ENCODE data around the gene FAM163B.

FAM163B gene

DNA sequence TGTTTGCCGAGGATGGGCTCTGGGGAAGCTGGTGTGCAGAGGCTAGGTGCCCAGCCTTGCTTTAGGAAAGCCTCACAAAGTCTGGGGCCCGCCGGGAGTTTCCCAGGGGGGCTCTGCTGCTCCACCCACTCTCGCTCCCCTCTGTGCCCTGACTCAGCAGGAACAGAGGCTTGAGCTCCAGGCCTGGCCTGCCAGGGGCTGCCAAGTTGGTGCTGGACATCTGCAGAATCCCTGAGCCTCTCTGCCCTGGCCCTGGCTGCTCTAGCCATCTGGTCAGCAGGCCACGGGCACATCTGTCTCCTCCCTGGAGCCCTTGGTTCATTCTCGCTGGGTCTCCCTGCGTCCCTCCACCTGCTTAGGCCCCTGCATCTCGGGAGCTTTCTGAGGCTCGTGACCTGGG is 75.3 kb downstream of the FAM163B start:
- H3K9me3 ChIP-seq, result no peaks in the 10 kb centered on the region
- peak overlapping the region; percentile 58 for H3K4me3 ChIP-seq (ENCODE audit: low read depth, low read length)
- H3K4me1 ChIP-seq, result peaks cover 36% of the 10 kb centered on the region
- no peaks in the 10 kb centered on the region for H3K36me3 ChIP-seq
- TF ChIP-seq, protein P1, sequence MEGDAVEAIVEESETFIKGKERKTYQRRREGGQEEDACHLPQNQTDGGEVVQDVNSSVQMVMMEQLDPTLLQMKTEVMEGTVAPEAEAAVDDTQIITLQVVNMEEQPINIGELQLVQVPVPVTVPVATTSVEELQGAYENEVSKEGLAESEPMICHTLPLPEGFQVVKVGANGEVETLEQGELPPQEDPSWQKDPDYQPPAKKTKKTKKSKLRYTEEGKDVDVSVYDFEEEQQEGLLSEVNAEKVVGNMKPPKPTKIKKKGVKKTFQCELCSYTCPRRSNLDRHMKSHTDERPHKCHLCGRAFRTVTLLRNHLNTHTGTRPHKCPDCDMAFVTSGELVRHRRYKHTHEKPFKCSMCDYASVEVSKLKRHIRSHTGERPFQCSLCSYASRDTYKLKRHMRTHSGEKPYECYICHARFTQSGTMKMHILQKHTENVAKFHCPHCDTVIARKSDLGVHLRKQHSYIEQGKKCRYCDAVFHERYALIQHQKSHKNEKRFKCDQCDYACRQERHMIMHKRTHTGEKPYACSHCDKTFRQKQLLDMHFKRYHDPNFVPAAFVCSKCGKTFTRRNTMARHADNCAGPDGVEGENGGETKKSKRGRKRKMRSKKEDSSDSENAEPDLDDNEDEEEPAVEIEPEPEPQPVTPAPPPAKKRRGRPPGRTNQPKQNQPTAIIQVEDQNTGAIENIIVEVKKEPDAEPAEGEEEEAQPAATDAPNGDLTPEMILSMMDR (IDR thresholded peaks at IDR 0.05; ENCODE audit: low read depth, low read length), result no peak
- DNase-seq, result peak; percentile 56
- H3K27me3 ChIP-seq, result no peaks in the 10 kb centered on the region

DNA sequence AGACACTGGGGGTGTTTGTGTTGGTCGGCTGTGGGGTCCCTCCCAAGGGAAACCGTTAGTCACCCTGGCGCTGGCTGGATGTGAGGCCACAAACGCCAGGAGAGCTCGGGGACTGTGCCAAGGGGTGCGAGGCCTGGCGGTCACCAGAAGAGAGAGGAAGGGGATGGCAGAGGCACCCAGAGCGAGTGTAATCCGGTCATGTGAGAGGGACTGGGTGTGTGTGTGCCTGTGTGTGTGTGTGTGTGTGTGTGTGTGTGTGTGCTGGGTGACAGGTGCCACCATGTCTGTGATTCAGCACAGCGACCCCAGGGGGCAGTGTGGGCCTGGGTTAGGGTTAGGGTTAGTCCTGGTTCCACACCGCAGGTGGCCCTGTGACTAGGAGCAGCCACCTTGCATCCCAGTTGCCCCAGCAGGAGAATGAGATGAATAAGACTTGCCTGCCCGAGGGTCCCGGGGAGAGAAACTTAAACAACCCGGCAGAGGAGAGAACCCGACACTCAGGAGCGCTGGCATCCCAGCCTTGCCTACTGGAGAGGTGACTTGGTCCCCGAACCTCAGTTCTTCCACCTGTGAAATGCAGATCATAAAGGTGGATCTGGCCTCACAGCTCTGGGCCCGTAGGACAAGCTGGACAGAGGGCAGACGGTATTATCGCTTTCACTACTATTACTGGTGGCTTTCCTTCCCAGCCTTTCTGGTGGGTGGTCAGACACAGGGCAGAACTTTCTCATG is 76.1 kb downstream of the FAM163B start:
- Histone ChIP-seq H3K36me3 (no peaks in the 10 kb centered on the region), H3K4me1 (peaks cover 39% of the 10 kb centered on the region), H3K4me3 (ENCODE audit: low read depth, low read length) (no peak overlapping the region), H3K9me3 (no peaks in the 10 kb centered on the region), H3K27me3 (no peaks in the 10 kb centered on the region)
- TF ChIP-seq, protein P1 (IDR thresholded peaks at IDR 0.05; ENCODE audit: low read depth, low read length), result peak; percentile 85
- peak; percentile 90 for DNase-seq

DNA sequence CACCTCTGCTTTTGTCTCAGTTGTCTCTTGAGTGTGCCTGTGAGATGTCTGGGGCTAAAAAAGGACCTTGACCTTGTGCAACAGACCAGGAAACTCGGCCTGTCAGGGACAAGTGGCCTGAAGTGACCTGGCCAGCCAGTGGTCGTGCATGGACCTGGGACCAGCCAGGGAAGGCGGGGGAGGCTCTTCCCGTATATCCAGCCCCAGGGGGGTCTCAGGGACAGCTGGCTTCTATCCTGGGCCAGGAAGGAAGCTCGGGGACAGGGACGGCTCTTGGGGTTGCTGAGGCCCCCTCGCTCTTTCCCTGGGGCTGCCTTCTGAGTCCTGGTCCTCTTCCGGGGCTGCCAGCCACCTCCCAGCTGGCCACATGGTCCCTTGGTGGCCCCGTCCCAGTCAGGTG is 77.9 kb downstream of the FAM163B start:
- Histone ChIP-seq H3K27me3 (no peaks in the 10 kb centered on the region), H3K36me3 (no peaks in the 10 kb centered on the region), H3K9me3 (no peaks in the 10 kb centered on the region), H3K4me1 (peaks cover 52% of the 10 kb centered on the region), H3K4me3 (ENCODE audit: low read depth, low read length) (no peak overlapping the region)
- no peak for DNase-seq
- TF ChIP-seq, protein P1 (IDR thresholded peaks at IDR 0.05; ENCODE audit: low read depth, low read length), result no peak

DNA sequence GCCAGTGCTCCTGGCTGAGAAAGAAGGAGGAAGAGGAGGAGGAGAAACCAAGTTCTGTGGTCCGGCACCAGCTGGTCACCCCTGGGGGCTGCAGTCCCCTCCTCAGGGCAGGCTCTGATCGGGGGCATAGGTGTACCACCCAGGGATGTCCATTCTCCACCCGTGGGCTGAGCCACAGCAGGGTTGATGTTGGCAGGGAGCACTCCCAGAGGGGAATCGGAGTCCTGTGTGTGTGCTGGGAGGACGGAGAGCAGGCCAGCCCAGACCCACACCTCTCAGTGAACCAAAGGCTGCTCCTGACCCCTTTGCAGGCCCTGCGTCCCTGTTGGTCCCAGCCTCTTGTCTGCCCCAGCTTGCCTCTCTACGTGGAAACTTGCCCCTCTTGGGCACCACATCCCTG is 79.3 kb downstream of the FAM163B start:
- H3K27me3 ChIP-seq, result no peaks in the 10 kb centered on the region

DNA sequence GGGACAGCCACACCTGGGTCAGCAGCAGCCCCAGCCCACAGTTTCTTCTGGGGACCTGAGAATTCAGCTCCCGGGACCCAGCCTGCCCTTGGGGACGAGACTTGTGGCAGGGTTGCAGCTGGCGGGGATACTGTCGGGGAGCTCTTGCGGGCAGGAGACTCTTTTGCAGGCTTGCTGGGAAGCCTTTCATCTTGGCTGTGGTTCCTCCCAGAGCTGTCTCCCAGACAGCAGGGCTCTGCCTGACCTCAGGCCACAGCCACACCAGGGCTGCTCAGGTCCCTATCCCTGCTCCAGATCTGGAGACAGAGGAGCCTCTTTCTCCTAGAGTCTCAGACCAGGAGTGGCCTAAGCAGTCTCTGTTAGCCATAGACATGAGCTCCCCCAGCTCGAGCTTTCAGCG is 79.7 kb downstream of the FAM163B start:
- Histone ChIP-seq H3K4me3 (ENCODE audit: low read depth, low read length) (no peak overlapping the region), H3K36me3 (no peaks in the 10 kb centered on the region), H3K4me1 (peaks cover 43% of the 10 kb centered on the region), H3K27me3 (no peaks in the 10 kb centered on the region), H3K9me3 (no peaks in the 10 kb centered on the region)
- TF ChIP-seq, protein P1 (IDR thresholded peaks at IDR 0.05; ENCODE audit: low read depth, low read length), result no peak
- no peak for DNase-seq

More for the DNA sequence above, 79.3 kb downstream of the FAM163B start:
- peaks cover 45% of the 10 kb centered on the region for H3K4me1 ChIP-seq
- no peaks in the 10 kb centered on the region for H3K9me3 ChIP-seq
- no peak for DNase-seq
- H3K36me3 ChIP-seq, result no peaks in the 10 kb centered on the region
- H3K4me3 ChIP-seq (ENCODE audit: low read depth, low read length), result no peak overlapping the region
- TF ChIP-seq, protein P1 (IDR thresholded peaks at IDR 0.05; ENCODE audit: low read depth, low read length), result no peak

DNA sequence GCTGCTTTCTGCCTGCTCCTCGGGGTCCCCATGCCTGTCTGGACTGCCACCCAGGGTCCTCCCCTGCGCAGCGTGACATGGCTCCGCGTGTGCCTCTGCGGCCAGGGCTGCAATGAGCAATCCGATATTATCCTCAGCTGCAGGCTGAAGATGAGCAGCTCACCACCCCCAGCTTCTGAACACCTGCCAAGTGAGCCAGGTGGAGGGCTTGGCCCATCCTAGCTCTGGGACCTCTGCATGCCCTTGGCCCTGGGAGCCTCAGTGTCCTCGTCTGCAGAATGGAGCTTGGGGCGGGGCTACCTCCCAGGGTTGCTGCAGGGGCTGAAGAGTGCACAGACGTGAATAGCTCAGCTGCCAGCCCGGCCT is 80.3 kb downstream of the FAM163B start:
- no peak for DNase-seq
- TF ChIP-seq, protein P1 (IDR thresholded peaks at IDR 0.05; ENCODE audit: low read depth, low read length), result no peak
- no peaks in the 10 kb centered on the region for H3K27me3 ChIP-seq
- no peaks in the 10 kb centered on the region for H3K9me3 ChIP-seq
- H3K36me3 ChIP-seq, result no peaks in the 10 kb centered on the region
- H3K4me1 ChIP-seq, result peaks cover 38% of the 10 kb centered on the region
- no peak overlapping the region for H3K4me3 ChIP-seq (ENCODE audit: low read depth, low read length)
